Left kidney (tissue), 2 donors: ENCODE results near the gene KCTD21. TPM values are rescaled to one million over a fixed set of nuclear protein-coding genes. Genes with fewer than 3 reads are reported as not detected.
"Not testable (repeated sequence)": the region's sequence is repeated elsewhere in the genome, so short reads cannot be mapped to it uniquely, and the experiment has no call there.

Source experiments
- DNase-seq: peaks from one replicate; pipeline ENCODE4 v3.0.0-alpha.2; 2013
- polyA plus RNA-seq: library from polyadenylated mRNA; unstranded; fragments of 120-200 nt; gene quantifications from one replicate; pipeline ENCODE4 v1.2.1, GENCODE V29; 2013; ENCODE audit not compliant: insufficient read length

Gene KCTD21
- polyA plus RNA-seq, 1 donor = 8.0 TPM

DNA sequence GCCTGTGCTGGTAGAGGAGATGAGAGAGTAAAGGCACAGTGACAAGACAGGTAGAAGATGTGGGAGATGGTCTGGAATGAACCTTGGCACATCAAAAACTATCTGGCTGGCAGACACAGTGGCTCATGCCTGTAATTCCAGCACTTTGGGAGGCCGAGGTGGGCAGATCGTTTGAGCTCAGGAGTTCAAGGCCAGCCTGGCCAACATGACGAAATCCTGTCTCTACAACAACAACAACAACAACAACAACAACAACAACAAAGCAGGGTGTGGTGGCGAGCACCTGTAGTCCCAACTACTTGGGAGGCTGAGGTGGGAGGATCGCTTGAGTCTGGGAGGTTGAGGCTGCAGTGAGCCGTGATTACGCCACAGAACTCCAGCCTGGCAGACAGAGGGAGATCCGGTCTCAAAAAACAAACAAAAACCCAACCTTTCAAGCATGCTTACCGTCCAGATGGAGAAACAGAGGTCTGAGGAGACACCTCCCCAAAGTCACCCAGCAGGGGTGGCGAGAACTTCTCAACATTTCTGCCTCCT, 11.8 kb downstream of the KCTD21 start:
- no peak for DNase-seq

DNA sequence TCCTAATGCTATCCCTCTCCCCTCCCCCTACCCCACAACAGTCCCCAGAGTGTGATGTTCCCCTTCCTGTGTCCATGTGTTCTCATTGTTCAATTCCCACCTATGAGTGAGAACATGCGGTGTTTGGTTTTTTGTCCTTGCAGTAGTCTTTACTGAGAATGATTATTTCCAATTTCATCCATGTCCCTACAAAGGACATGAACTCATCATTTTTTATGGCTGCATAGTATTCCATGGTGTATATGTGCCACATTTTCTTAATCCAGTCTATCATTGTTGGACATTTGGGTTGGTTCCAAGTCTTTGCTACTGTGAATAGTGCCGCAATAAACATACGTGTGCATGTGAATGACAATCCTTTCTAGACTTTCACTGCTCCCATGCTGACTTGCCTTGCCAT, 12.6 kb downstream of the KCTD21 start:
- DNase-seq = not testable (repeated sequence)

DNA sequence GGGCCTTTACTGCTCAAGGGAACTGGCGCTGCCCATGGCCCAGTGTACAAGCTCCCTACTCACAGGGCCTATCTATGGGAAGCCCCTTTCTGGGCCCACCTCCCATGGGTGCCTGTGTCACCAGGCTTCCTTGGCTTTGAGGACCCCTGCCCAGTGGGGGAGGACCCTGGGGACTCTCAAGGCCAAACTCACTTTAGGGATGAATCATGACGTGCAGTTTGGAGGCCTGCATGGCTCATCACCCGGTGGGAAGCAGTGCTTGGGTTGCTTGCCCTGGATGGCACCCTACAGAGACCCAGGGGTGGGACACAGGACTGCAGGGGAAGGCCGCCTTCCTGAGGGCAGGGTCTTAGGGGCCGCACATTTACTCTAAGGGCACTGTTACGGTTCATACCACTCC, 16.5 kb downstream of the KCTD21 start:
- no peak for DNase-seq

DNA sequence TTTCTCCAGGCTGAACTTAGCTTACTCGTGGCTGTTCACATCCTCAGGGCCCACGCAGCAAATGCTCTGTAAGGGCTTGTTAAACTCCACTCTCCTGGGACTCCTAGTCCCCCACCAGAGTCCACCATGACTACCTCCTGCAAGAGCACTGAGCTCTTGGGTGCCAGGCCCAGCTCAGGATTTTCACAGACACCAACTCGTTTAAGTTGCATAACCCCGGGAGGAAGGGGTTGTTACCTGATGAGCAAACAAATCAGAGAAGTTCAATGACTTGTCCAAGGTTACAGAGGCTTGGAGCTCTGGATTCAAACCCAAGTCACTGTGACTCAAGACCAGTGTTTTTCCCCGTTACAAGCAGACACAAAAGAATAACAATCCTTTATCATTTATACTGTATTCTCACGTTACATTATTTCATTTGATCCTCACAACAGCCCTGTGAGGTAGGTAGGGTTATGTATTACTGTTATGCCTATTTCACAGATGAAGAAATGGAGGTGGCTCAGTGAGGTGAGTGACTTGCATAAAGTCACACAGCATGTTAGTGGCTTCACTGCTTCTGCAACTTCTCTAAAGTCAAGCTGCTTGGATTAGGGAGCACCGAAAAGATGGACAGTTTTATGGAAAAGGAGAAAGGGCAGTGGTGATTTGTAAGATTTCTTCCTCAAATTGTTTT, 17.4 kb downstream of the KCTD21 start:
- no peak for DNase-seq

DNA sequence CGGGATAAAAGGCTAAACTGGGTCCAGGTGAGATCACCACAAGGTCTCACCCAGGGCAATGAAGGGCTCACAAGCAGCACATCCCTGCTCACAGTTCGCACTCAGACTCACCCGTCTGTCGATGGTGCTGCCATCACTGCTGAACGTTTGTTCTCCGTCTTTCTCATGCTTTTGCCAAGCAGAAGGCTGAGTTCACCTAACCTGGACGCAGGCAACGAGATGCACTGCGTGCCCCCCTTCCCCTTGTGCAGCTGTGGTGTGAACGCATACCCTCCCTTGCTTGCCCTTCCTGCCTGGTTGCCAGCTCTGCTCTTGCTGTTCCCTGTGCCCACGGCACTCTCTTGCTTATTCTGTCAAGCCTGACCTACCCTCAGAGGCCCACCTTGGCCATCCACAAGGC, 18.0 kb downstream of the KCTD21 start:
- no peak for DNase-seq

DNA sequence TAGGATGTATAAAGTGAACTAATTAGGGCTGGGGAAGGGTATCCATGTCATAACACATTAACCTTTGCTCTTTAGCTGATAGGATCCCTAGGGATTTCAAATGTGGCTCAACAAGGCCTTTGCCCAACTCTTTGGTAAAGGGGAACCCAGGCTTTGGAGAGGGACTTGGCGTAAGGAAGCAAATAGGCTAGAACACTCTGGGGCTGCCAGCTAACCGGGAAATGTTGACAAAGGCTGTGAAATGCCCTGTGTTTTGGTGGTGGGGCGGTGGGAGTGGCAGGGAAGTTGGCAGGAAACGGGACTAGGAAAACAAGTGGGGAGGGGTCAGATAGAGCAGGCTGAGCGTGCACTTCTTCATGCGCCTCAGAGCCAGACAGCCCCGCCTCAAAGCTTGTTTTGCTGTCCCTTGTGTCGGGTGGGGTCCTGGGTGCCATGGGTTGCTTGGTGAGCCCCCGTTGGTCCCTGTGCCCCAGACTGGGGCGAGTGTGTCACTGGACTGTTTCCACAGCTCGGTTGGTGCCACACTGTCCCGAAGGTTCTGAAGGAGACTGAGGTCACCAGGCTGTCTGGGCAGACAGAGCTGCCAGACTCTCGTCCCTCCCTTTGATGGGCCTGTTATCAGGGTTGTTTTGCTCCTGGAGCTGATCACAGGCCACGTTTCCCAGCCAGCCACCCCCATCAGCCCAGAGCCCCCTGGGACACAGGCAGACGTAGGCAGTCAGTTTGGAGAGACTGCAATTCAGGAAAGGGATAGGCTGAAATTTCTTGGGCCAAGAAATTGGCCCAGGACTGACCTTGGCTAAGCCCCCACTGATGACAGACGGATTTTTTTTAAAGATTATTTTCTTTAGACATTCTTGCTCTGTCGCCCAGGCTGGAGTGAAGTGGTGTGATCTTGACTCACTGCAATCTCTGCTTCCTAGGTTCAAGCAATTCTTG, 19.6 kb downstream of the KCTD21 start:
- DNase-seq = no peak

DNA sequence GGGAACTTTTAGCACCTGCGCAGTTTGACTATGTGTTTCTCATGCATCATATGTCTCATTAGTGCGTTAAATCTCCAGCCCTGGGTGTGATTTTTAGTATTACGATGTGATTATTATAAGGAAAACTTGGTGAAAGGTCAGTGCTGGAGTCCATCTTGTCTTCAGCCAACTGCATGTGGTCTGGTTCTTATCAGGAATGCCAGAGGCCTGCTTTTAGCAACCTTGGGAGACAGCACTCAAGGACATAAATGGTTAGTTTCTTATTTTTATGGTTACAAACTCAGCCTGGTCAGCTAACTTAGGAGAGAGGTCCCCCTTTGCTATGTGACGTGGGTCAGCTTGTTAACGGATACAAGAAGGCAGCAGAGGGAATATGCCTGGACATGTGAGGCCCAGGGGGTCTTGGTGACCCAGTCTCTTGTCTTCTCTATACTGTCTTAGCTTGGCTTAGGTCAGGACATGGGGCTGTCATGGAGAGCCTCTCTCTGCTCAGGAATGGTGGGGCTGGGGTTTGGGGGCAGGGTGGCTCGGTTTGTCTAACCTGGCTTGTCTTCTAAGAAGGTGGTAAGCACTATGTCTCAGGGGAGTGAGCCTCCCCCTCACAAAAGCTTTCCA, 21.5 kb downstream of the KCTD21 start:
- DNase-seq = no peak

DNA sequence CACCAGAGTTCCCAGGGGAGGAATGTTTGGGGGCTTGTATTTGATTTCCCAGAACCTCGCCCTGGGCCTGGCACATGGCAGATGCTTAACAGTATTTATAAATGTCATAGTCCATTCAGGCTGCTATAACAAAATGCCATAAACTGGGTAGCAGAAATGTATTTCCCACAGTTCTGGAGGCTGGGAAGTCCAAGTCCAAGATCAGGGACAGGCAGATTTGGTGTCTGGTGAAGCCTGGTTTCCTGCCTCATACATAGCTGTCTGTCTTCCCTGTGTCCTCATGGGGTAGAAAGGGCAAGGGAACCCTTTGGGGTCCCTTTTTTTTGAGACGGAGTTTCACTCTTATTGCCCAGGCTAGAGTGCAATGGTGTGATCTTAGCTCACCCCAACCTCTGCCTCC, 24.0 kb downstream of the KCTD21 start:
- no peak for DNase-seq

DNA sequence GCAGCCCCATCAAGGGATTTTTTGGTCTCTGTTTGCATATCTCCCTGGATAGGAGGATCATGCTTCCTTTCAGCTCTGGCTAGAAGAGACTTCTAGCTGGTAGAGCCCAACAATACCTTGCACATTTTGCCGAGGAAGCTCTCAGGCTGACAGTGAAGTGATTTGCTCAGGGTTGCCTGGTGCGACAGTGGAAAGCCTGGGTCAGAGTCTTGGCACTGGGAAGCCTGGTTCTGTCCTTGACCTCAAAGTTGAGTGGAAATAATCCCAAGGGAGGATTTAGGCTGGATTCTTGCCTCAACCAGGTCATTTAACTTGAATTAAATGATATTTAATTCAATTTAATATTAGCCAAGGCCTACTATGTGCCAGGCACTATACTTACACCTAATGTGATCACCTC, 24.6 kb downstream of the KCTD21 start:
- no peak for DNase-seq

DNA sequence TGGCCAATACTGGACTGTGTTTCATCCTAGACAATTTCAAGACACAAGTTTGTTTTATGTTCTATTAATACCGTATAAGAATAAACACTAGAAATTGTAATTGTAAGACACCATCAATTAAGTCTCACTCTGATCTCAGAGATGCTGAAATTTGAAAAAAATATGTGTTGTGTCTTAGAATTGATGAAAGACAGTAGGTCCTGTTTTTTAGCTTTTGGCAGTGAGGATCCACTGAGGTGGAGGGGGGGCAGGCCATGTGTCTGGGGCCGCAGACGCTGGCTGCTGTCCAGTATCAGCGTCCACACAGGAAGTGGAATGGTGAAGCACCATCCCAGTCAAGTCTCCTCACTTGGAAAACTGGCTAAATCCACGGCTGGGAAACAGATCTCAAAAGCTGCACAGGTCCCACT, 26.5 kb downstream of the KCTD21 start:
- DNase-seq = no peak

DNA sequence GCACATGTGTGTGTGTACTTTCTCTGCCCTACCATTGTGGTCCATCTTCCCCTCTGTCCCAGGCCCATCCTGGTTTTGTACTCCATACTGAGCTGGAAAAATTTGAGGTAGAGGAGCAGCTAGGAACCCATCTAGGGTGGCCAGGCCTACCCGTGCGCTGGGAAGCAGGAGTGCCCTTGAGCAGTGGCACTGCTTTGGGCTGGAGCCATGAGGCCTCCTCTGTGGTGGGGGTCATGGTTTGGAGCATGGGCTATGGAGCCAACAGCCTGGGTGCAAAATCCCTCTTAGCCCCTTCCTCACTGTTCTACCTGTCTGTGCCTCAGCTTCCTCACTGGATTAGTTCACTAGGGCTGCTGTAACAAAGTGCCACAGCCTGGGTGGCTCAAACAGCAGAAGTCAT, 27.1 kb downstream of the KCTD21 start:
- no peak for DNase-seq

DNA sequence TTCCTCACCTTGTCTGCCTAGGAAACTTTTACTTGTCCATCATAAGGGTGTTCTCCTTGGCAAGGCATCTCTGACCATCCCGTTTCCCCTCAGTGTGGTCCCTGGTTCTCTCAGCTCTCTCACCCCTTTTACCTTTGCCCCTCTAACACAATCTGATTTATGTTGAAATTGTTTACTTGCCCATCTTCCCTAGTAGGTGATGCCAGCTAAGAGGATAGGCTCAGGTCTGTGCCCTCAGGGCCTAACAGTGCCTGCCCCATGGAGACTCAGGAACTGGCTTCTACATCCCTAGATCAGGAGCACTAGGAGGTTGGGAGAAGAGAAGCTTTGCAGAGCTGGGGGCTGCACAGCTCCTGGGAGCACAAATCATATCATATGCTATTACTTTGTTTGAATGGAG, 27.9 kb downstream of the KCTD21 start:
- DNase-seq = no peak

DNA sequence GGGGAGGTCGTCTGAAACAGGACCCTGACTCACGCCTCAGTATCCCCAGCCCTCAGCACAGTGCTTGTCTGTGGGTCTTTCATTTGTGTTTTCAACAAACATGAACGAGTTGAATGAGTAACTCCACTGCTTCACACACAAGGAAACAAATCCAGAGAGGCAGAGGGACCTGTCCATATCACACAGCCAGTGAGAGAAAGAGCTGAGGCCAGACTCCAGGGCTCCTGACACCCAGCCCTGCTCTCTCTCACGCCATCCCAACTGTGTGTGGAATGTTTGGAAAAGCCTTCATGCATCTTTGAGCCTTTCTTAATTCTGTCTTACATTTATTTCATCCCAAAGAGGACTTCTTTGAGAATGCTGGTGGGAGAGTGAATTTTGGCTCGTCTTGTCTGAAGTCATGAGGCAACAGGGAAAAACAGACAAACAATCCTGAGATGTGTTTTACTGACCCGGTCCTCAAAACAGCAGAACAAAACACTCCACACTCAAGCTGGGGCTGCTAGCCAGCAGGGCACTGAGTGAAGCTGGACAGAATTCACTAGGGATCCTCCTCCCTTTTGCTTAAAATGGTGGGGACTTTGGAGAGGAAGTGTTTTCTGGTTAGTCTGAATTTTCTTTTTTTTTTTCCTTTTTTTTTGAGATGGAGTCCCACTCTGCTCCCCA, 29.3 kb downstream of the KCTD21 start:
- DNase-seq = no peak

DNA sequence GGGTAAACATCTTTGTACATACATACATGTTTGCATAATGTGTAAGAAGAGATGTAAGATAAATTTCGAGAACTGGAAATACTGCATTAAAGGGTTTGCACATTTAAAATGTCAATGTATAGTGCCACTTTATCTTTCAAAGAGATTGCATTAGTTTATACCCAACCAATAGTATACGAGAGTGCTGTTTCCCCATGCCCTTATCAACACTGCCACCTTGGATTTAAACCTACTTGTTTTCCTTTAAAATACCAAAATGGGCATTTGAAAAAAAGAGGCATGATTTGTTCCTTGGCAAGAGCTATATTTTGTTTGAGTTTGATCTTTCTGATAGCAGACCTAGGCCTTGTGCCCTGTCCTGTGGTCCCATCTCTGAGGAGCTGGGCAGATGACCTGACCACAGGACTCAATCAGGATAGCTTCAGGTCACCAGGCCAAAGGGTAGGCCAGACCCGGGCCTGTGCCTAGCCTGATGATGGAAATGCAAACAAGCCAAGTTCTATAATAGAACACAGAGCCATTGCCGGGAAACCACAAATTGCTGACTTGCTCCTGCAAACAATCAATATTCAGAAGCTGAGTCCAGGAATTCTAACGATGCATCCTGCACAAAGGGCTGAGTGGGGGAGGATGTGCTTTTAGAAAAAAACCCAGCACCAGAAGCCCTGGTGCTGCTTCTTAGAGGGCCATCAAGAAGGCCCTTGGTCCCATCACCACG, 32.1 kb downstream of the KCTD21 start:
- no peak for DNase-seq

DNA sequence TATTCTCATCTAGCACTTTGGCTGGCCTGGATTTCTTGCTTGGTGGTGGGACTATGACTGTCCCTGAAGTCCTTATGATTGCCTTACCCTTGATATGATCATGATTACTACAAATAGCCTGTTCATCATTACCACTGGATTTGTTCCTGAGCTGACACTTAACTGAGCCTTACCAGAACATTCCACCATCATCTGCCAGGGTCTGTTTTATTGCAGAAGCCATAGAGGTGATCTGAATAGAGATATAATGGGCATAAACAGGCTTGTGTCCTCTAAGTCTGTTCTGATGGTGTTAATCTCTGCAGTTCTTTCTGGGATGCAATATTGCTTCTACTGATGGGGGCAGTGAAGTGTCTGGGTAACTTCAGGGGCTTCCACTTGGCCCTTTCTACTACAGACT, 36.6 kb downstream of the KCTD21 start:
- no peak for DNase-seq

DNA sequence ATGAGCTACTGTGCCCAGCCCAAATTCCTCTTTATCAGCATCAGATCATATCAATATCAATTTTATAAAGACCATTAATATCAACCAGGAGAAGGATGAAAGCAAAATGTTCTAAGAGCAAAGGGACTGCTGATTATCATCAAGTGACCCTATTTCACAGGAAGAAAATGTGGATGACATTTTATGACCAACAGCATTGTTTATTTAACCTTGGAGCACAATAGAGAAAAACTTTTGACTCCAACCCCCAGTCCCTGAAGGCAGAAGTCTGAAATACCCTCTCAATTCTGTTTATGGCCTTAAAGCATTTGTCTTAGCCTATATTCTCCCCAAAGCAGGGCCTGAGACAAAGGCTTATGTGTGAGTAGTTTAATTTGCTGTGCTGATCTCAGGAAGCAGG, 37.7 kb downstream of the KCTD21 start:
- DNase-seq = no peak

DNA sequence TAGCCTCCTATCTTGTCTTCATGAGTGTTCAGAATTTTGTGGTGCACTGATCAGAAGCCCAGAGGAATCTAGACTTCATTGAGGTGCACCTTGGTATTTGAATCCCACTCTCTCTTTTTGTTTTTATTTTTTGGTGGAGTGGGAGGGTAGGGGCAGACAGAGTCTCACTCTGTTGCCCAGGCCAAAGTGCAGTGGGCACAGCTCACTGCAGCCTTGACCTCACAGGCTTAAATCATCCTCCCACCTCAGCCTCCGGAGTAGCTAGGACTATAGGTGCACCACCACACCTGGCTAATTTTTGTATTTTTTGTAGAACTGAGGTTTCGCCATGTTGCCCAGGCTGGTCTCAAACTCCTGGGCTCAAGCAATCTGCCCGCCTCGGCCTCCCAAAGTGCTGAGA, 38.1 kb downstream of the KCTD21 start:
- no peak for DNase-seq

DNA sequence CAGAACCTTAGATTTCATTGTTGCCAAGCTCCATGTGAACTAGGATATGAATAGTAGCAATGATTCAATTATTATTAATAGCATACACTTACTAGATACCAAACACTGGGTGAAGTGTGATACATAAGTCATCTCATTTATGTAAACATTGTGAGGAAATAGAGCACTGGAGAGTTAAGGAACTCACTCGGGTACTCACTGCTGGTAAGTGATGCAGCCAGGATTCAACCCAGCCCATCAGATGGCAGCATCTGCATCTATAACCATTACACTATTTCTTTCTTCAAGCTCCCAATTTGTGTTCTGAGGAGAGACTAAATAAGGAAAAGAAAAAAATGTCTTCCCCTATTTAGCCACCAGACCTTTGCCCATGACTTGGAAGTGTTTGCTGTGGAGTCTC, 38.8 kb downstream of the KCTD21 start:
- no peak for DNase-seq

DNA sequence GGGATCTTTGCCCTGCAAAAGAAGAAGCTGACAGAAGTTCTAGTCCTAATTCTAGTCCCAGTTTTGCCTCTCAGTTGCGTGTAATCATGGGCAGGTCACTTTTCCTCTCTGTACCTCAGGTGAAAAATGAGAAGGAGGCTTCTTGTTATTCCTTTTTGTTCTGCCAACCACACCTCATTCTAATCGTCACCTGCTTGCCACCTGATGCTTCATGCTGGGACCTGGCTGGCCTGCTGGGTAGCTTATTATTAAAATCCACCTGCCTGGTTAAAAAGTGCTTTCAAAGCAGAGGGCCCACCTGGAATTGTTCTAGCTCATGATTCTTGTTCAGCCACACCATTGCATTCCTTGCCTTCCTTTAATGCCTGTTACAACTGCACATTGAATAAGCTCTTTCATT, 40.6 kb downstream of the KCTD21 start:
- no peak for DNase-seq

DNA sequence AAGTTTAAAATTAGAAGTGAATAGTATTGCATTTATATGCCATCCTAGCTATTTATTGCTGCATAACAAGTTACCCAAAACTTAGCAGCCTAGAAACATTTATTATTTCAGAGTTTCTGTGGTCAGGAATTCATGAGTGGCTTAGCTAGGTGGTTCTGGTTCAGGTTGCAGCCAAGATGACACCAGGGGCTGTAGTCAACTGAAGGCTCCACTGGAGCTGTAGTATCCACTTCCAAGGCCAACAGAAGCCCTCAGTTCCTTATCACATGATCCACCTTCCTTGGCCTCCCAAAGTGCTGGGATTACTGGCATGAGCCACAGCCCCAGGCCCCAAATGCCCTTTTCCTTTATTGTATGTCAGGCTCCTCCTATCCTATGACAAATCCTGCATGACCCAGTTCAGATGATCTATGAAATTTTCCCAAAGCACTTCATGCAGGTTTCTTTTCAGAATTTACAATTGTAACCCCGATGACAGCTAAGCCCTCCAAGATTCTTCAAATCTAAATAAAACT, 42.9 kb downstream of the KCTD21 start:
- no peak for DNase-seq

DNA sequence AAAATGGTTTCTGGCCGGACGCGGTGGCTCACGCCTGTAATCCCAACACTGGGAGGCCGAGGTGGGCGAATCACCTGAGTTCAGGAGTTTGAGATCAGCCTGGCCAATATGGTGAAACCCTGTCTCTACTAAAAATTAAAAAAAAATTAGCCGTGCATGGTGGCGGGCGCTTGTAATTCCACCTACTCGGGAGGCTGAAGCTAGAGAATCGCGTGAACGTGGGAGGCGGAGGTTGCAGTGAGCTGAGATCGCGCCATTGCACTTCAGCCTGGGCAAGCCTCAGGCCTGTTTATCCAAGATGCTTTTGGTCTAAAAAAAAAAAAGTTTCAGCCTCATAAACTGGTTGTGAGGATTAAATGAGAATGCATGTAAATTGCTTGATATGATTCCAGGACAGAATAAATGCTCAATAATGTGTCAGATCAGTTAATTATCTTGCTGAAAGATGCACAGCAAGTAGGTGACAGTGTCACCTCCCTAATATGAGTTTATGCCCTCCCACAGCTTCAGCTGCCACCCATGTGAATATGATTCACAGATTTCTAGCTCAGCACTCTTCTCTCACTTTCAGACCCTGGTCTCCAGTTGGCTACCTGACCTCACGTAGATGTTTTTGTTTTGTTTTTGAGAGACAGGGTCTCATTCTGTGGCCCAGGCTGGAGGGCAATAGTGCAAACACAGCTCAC, 47.9 kb downstream of the KCTD21 start:
- DNase-seq = no peak
